GM12878 (cell line): ENCODE results near the gene KRT71. TPM values are rescaled to one million over a fixed set of nuclear protein-coding genes. Genes with fewer than 3 reads are reported as not detected.

Source experiments
- ATAC-seq: fragments of 200-7000 bp; cut with Tn5 transposase; 3 replicates; pipeline ENCODE4 v1.9.1; 2020; ENCODE audit warnings: mild to moderate bottlenecking, moderate library complexity
- BruUV-seq: library from RNA; stranded (reverse); fragments of 400-500 nt; replicated peaks from 2 replicates; lab custom pipeline; 2021; lab: Mats Ljungman, UMichigan
- CTCF ChIA-PET: fragments of 300-600 bp; sonication (Branson Sonifier 250); formaldehyde crosslinking; extraction: SDS; loops from one replicate; lab custom pipeline; 2021; ENCODE audit warnings: inconsistent platforms; lab: Yijun Ruan, JAX
- POLR2A ChIA-PET: fragments of 350-600 bp; formaldehyde crosslinking; extraction: SDS; loops from one replicate; lab custom pipeline; 2021; ENCODE audit warnings: inconsistent platforms; lab: Charles Lee
- RAD21 ChIA-PET: fragments of 300-600 bp; sonication (Branson Sonifier 250); formaldehyde crosslinking; loops from one replicate; lab custom pipeline; 2023; ENCODE audit warnings: antibody characterized with exemption; ENCODE audit not compliant: unreplicated experiment; lab: Charles Lee
- SMC1A ChIA-PET: fragments of 300-600 bp; sonication (Branson Sonifier 250); formaldehyde crosslinking; loops from one replicate; lab custom pipeline; 2023; ENCODE audit not compliant: unreplicated experiment, uncharacterized antibody; lab: Charles Lee
- DNase-seq: peaks from one replicate; pipeline ENCODE4 v3.0.0-alpha.2; 2011; ENCODE audit warnings: low read depth, low spot score
- FAIRE-seq: peaks from 3 replicates; lab custom pipeline; 2011; peaks lifted over from hg19 to GRCh38; lab: Jason Lieb, UNC
- H2AFZ ChIP-seq: 2 replicates; pipeline ENCODE4 v1.6.0; 2011; ENCODE audit warnings: low read depth, low read length, control low read depth; ENCODE audit not compliant: control insufficient read depth
- H3K27ac ChIP-seq: 2 replicates; pipeline ENCODE4 v1.5.1; 2011; ENCODE audit warnings: control low read depth; ENCODE audit not compliant: control insufficient read depth, insufficient read depth
- H3K27me3 ChIP-seq, 2 experiments: replicated peaks in 1 of 2; 2 replicates each; pipeline versions ENCODE4 v1.6.0 to v1.6.1; 2011; ENCODE audit warnings: low read length in 1 of 2; ENCODE audit not compliant: control insufficient read depth in 2 of 2, insufficient read depth in 2 of 2
- H3K36me3 ChIP-seq, 2 experiments: 2 replicates each; pipeline ENCODE4 v1.5.1; 2011; ENCODE audit warnings: low read length in 1 of 2; ENCODE audit not compliant: control insufficient read depth in 2 of 2, insufficient read depth in 2 of 2
- H3K4me1 ChIP-seq: 2 replicates; pipeline ENCODE4 v1.6.1; 2011; ENCODE audit warnings: mild to moderate bottlenecking, low read length, moderate library complexity, mixed read lengths; ENCODE audit not compliant: control insufficient read depth, insufficient read depth
- H3K4me2 ChIP-seq: 2 replicates; pipeline ENCODE4 v1.6.0; 2011; ENCODE audit warnings: control low read depth; ENCODE audit not compliant: control insufficient read depth, insufficient read depth
- H3K4me3 ChIP-seq: fragments of 200-600 bp; sonication (generic); 2 replicates; pipeline ENCODE4 v1.5.1; 2016
- H3K79me2 ChIP-seq: 2 replicates; pipeline ENCODE4 v1.6.0; 2011; ENCODE audit warnings: low read length; ENCODE audit not compliant: control insufficient read depth, insufficient read depth
- H3K9ac ChIP-seq: 2 replicates; pipeline ENCODE4 v1.8.0; 2011; ENCODE audit warnings: low read length, control low read depth, mixed read lengths; ENCODE audit not compliant: control insufficient read depth, insufficient read depth
- H3K9me3 ChIP-seq: replicated peaks from 3 replicates; pipeline ENCODE4 v1.5.1; 2011; ENCODE audit warnings: mild to moderate bottlenecking, low read length; ENCODE audit not compliant: control insufficient read depth, insufficient read depth
- H4K20me1 ChIP-seq: 2 replicates; pipeline ENCODE4 v1.6.0; 2011; ENCODE audit not compliant: control insufficient read depth, insufficient read depth
- CBX3 ChIP-seq: fragments of 200-600 bp; sonication (generic); IDR thresholded peaks from 2 replicates; pipeline ENCODE4 v1.6.1; 2016; ENCODE audit warnings: low read depth, borderline replicate concordance
- GABPA ChIP-seq: IDR thresholded peaks from 2 replicates; pipeline ENCODE4 v1.6.1; 2014; ENCODE audit warnings: antibody characterized with exemption, low read depth, mild to moderate bottlenecking, inconsistent platforms
- MLLT1 ChIP-seq: fragments of 450-650 bp; IDR thresholded peaks from 2 replicates; pipeline ENCODE4 v1.6.1; 2016; ENCODE audit warnings: mild to moderate bottlenecking
- PBX3 ChIP-seq: IDR thresholded peaks from 2 replicates; pipeline ENCODE4 v1.6.1; 2011; ENCODE audit warnings: mild to moderate bottlenecking, low read depth, low read length, moderate library complexity; ENCODE audit not compliant: insufficient replicate concordance
- SKIL ChIP-seq: fragments of 450-650 bp; IDR thresholded peaks from 2 replicates; pipeline ENCODE4 v1.6.1; 2017; ENCODE audit warnings: mild to moderate bottlenecking, low read depth, inconsistent platforms; ENCODE audit not compliant: poor library complexity, severe bottlenecking
- ZNF24 ChIP-seq: fragments of 450-650 bp; IDR thresholded peaks from 2 replicates; pipeline ENCODE4 v1.6.1; 2017; ENCODE audit warnings: antibody characterized with exemption, mild to moderate bottlenecking
- WGBS: methylation state at CpG from one replicate; pipeline ENCODE4 v1.1.6; 2016; ENCODE audit warnings: low lambda C conversion rate; ENCODE audit not compliant: insufficient replicate concordance, insufficient coverage; ENCODE audit errors: missing lambda C conversion rate; 5-methylcytosine and 5-hydroxymethylcytosine counted together
- in situ Hi-C: fragments of 300-500 bp; cut with MboI; formaldehyde crosslinking; loops from 9 replicates; pipeline ENCODE4 v1.14.3; 2018; ENCODE audit warnings: mixed read lengths
- intact Hi-C: fragments of 100-400 bp; cut with micrococcal nuclease; formaldehyde crosslinking; loops from one replicate; pipeline ENCODE4 v1.14.2; 2022; ENCODE audit not compliant: unreplicated experiment
- polyA plus RNA-seq, 11 experiments: library from polyadenylated mRNA; depleted of rRNA in 4 of 11; unstranded in 6 of 11; stranded (reverse) in 5 of 11; fragments of >200 nt; fragmentation: Nextera tagmentation in 4 of 11; fragmentation: Illumina TruSeq in 1 of 11; extraction: Ambion mirVana in 4 of 11; extraction: Trizol in 1 of 11; gene quantifications; 1 replicate in 1 of 11; 2 replicates in 10 of 11; pipeline versions ENCODE4 v1.2.1 to v1.2.3, GENCODE V29; 2011 to 2016; ENCODE audit warnings: inconsistent platforms in 2 of 11, missing spikeins in 2 of 11, low read depth in 1 of 11
- total RNA-seq, 4 experiments: library from RNA; depleted of rRNA in 3 of 4; stranded (reverse); fragments of >200 nt in 3 of 4; fragmentation: Illumina TruSeq in 1 of 4; extraction: Trizol in 1 of 4; gene quantifications; 2 replicates each; pipeline versions ENCODE4 v1.2.1 to v1.2.3, GENCODE V29; 2013 to 2021
- TF ChIP-seq, protein P1 (sequence below): IDR thresholded peaks from 2 replicates; pipeline ENCODE4 v1.6.1; 2012; ENCODE audit warnings: low read depth, low read length, improper control_type of control experiment
- TF ChIP-seq, protein P2 (sequence below): IDR thresholded peaks from 2 replicates; pipeline ENCODE4 v1.6.1; 2011; ENCODE audit warnings: low read depth, mild to moderate bottlenecking, low read length, moderate library complexity, borderline replicate concordance; ENCODE audit errors: extremely low read depth

Gene KRT71
- total and polyA plus RNA-seq, 10 of the 15 experiments (the other 5 are each of a cell fraction or from before 2014, with no cell fraction given): not detected

- BruUV-seq: no TSS peak
- Histone ChIP-seq H3K9ac (no peak overlapping the region), H3K4me3 (no peak overlapping the region), H3K4me1 (no peaks in the 10 kb centered on the region)
- intact Hi-C loops: no loop called here
- no peak for DNase-seq
- no peak for FAIRE-seq
- TF ChIP-seq, protein P1, sequence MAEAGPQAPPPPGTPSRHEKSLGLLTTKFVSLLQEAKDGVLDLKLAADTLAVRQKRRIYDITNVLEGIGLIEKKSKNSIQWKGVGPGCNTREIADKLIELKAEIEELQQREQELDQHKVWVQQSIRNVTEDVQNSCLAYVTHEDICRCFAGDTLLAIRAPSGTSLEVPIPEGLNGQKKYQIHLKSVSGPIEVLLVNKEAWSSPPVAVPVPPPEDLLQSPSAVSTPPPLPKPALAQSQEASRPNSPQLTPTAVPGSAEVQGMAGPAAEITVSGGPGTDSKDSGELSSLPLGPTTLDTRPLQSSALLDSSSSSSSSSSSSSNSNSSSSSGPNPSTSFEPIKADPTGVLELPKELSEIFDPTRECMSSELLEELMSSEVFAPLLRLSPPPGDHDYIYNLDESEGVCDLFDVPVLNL: no peak
- TF ChIP-seq, all 136 proteins: peak for 0
- Histone ChIP-seq H3K36me3 (no peaks in the 10 kb centered on the region), H3K27ac (no peak overlapping the region), H4K20me1 (no peaks in the 10 kb centered on the region), H3K4me2 (no peak overlapping the region), H3K9me3 (no peaks in the 10 kb centered on the region), H3K79me2 (no peaks in the 10 kb centered on the region), H2AFZ (no peak overlapping the region), H3K27me3 (peaks cover 0 to 3% of the 10 kb centered on the region in 2 experiments; a peak in 1 of 4 replicates)
- WGBS: 31% methylated on average over 5 of the region's 5 CpGs
- ATAC-seq: no peak
- SMC1A ChIA-PET: no interaction called here
- RAD21 ChIA-PET: no interaction called here
- POLR2A ChIA-PET: no interaction called here
- in situ Hi-C loops: no loop called here
- CTCF ChIA-PET: no interaction called here
These were observed 11.2 kb downstream of the KRT71 start for GRCh38 chr12:52541709-52542108.

GRCh38 chr12:52540531-52540930 is 12.4 kb downstream of the KRT71 start:
- ChIA-PET CTCF (no interaction called here), POLR2A (no interaction called here), RAD21 (no interaction called here), SMC1A (no interaction called here)
- Histone ChIP-seq H3K4me1 (no peaks in the 10 kb centered on the region), H3K27me3 (peaks cover 0 to 2% of the 10 kb centered on the region in 2 experiments; a peak in 1 of 4 replicates), H3K27ac (no peak overlapping the region), H3K36me3 (no peaks in the 10 kb centered on the region), H2AFZ (no peak overlapping the region), H3K4me3 (no peak overlapping the region), H3K79me2 (no peaks in the 10 kb centered on the region), H3K9me3 (no peaks in the 10 kb centered on the region), H4K20me1 (no peaks in the 10 kb centered on the region), H3K4me2 (no peak overlapping the region), H3K9ac (no peak overlapping the region)
- BruUV-seq: no TSS peak
- no peak for DNase-seq
- no peak for FAIRE-seq
- ATAC-seq: no peak
- WGBS: 34% methylated on average over 7 of the region's 7 CpGs
- intact Hi-C loops: no loop called here
- in situ Hi-C loops: no loop called here
- TF ChIP-seq, protein P2, sequence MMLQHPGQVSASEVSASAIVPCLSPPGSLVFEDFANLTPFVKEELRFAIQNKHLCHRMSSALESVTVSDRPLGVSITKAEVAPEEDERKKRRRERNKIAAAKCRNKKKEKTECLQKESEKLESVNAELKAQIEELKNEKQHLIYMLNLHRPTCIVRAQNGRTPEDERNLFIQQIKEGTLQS: no peak
- TF ChIP-seq MLLT1 (no peak), SKIL (no peak), GABPA (no peak), ZNF24 (no peak), CBX3 (no peak), PBX3 (no peak)
